Non-pigmented ciliary epithelial cell (primary cell): ENCODE measurements around the gene CLCN7.
"Not testable (repeated sequence)": the region's sequence is repeated elsewhere in the genome, so short reads cannot be mapped to it uniquely, and the experiment has no call there.

ENCODE experiments used
- DNase-seq: peaks from one replicate; pipeline ENCODE4 v3.0.0-alpha.2; 2010; ENCODE audit warnings: low read depth

Gene CLCN7

DNA sequence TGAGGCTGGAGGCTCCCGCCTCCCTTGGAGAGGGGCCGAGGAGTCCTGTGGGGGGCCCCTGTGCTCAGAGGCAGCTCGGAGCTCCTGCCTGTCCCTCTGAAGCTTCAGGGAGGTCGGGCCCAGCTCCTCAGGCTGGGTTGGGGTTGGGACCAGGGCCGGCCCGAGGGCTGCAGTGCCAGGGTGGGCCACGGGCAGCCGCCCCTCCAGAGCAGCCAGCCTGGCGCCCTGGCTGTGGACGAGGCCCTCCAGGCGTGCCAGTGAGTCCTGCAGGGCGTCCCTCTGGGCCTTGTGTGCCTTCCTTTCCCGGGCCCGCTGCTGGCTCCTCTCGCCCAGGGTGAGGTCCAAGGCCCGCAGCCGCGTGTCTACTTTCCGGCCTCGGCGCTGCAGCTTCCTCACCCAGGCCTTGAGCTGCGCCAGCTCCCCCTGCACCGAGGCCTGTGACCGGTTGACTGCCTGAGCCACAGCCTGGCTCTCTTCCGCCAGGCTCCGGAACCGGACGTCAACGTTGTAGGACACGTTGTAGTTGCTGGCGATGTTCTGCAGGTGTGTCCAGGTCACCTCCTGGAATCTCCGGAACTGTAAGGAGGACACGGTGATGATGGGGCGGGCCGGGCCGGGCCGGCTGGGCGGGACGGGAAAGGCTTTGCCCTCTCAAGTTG is 12.7 kb upstream of the CLCN7 start:
- DNase-seq, result no peak

DNA sequence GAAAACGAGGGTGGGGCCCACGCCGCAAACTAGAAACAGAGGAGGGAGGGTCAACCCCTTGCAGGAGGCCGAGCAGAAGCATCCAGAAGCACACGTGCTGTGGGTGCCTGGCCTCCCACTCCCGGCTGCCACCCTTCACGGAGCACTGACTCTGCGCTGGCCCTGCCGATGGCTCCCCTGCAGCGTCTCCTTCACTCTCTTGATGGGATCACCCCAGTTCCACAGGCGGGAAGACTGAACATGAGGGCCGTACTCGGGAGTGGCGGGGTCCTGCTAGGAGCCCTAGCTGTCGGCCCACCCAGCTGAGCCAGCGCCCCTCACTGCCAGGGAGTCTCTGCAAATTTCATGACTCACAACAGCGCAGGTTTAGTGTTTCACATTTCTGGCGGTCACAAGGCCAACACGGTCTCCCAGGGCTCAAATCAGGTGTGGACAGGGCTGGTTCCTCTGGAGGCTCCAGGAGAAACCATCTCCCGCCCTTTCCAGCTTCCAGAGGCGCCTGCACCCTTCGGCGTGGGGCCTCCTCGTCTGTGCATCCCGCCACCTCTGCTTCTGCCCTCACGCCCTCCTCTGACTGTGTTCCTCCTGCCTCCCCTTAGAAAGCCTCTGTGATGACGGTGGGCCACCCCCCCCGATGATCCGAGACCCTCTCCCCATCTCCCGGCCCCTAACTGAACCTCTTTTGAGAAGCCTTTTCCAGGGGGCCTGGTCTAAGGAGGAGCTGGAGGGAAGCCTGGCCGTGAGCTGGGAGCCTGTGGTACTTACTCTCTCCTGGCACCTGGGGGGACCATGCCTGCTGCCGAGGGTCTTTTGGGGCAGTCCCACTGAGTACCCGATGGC is 11.9 kb upstream of the CLCN7 start:
- no peak for DNase-seq

DNA sequence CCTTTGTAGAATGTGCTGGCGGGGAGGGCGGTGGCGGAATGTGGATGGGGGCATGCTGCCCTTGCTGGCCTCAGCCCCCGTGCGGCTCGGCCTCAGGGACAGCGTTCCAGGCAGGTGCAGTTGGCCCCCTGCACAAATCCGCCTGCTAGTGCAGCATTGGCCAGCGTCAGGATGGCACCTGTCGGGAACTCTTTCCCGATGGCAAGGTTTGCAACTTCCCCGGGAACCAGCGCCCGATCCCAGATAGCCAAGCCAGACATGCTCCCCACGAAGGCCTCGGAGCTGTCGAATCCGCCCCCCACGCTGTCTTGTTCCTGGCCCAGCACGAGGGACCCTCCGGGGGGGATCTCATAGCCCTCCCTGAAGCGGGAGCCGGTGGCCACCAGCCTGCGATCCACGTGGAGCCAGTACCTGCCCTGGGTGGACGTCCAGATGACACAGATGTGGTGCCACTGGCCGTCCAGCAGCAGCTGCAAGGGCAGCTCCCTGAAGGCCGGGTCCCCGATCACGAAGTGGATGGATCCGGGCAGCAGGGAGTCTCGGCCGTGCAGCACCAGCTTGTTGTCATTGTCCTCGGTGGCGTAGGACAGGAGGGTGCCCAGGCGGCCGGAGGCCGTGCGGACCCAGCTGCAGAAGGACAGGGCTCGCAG is 11.1 kb upstream of the CLCN7 start:
- DNase-seq, result no peak

DNA sequence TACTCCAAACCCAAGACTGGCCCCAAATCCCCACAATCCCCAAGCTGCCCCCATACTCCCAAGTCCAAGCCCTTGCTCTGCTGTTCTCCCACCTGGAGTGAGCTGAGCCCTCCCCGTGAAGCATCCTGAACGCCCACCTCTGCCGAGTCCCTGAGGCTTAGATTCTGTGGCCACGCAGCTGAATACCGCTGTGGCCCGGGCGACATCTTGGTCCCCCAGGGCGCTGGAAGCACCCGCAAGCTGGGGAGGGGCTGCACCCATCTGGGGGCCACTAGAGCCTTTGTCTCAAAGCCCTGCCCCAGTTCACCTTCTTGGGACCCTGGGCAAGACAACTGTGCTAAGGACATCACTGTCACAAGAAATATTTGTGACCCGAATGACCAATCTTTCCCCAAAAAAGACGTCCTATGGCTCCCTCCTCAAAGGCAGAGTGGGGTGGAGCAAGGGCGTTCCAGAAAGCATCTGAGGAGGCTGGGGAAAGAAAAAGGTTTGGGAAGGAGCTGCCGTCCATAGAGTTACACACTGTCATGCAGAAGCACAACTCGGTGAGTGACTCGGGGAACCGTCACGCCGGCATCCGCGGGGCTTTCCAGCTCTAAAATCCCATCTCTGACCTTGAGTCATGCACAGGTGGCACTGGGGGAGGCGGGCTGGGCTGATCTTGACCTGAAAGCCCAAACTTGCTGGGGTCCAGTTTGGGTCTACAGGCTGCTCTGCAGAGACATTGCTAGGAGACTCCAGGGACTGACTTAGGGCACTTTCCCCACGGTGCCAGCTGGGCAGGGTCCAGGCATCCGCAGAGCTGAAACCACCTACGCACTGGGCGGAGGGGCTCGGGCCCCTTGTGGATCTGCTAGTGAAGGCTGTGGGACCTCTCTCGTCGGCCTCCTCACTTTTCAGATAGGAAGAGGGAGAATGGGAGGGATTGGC is 7.3 kb upstream of the CLCN7 start:
- DNase-seq, result no peak

DNA sequence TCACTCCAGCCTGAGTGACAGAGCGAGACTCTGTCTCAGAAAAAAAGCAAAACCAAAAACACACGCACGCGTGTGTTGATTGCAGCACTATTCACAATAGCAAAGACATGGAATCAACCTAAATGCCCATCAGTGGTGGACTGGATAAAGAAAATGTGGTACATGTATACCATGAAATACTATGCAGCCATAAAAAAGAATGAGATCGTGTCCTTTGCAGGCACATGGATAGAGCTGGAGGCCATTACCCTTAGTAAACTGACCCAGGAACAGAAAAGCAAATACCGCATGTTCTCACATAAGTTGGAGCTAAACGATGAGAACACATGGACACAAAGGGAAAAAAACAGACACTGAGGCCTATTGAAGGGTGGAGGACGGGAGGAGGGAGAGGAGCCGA is 4.1 kb upstream of the CLCN7 start:
- DNase-seq, result not testable (repeated sequence)

DNA sequence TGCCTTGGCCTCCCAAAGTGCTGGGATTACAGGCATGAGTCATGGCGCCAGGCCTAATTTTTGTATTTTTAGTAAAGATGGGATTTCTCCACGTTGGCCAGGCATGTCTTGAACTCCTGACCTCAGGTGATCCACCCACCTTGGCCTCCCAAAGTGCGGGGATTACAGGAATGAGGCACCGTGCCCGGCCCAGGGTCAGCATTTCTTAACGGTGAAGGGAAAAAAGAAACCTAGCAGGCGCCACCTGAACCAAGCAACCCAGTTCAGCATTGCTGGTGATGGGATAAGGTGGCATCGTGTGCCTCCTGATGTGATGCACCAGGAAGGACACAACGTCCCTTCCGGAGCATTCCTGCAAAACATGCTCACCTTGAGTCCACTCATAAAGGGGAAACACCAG is 2.2 kb upstream of the CLCN7 start:
- DNase-seq, result no peak

DNA sequence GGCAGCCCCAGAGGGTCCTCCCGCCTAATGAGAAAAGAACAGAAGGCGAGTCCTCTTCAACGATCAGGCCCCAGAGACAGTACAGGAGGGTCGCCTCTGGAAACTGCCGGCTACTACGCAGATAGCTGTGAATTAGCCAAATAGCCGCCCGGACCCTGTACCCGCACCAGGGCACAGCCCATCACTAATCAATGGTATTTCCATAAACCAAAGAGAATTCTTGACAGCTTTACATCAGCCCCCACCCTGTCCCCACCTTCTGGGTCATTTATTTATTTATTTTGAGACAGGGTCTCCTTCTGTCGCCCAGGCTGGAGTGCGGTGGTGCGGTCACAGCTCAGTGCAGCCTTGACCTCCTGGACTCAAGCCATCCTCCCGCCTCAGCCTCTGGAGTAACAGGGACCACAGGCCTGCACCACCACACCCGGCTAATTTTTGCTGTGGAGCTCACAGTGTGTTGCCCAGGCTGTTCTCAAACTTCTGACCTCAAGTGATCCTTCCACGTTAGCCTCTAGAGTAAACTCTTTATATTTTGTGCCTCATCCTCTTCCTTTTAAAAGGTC is 805 bp upstream of the CLCN7 start:
- DNase-seq, result no peak

DNA sequence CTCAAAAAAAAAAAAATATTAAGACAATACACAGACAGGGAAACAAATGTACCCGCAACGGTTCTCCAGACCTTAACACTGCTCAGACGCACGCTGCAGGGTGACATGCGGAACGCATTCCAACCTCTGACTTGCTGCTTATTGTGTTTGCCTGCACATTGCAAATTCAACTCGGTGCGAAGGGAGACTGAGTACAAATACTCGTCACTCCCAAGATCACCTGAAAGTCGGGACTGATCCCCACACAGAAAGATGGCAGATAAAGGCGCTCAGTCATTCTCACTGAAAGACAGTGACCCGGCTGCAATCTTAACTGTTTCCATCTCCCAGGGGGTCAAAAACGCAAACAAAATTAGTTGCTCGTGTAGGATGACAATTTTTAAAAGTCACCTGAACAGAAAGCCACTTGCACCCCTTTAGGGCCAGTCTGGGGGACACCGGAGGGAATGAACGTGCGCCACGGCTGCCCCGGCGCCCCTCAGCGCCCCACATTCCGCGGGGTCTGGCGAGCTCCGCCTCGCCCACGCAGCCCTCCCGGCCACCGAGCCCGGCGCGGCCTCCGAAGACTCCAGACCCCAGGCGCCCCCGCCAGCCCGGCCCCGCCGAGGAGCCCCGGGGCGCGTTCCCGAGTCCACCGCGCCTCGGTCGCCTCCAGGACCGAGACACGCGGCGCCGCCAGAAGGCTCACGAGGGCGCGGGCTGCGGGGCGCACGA is 589 bp downstream of the CLCN7 start:
- DNase-seq, result no peak

DNA sequence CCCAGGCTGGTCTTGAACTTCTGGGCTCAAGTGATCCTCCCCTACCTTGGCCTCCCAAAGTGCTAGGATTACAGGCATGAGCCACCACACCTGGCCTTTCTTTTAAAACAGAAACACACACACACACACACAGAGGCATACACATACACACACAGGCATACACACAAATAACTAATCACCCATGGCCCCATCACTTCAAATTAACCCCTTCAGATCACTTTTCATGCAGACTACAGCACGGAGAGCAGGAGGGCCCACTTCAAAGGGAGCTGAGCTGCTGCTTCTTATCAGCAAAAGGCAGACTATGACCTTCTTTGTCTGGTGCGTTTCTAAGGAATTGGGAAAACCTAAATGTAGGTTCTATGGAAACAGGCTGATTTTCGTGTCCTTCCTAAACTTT is 1.9 kb downstream of the CLCN7 start:
- DNase-seq, result no peak

DNA sequence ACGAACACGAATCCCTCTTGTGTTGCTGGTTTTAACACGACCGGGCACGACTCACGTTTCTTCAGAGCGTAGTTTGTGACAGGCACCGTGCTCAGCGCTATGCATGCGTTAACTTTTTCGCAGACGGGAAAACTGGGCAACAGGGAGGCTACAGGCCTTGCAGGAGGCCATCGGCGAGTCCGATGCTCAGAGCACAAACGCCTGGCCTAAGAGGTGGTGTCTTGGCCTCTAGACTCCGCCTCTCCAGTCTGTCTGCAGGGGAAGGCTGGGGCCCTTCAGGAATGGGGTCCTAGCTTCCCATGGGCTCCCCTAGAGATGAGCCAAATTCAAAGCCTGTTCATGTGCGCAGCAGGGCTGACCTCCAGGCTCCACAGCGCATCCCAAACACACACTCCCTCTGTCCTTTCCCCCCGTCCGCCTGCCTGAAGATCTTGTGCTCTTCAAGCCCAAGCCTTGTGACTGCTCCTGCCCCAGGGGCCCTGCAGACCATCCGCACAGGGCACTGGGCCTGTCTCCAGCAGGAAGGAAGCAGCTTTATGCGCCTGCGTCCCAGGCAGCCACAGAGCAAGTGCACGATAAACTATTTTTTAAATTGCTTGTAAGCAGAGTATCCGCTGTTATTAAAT is 3.1 kb downstream of the CLCN7 start:
- no peak for DNase-seq

DNA sequence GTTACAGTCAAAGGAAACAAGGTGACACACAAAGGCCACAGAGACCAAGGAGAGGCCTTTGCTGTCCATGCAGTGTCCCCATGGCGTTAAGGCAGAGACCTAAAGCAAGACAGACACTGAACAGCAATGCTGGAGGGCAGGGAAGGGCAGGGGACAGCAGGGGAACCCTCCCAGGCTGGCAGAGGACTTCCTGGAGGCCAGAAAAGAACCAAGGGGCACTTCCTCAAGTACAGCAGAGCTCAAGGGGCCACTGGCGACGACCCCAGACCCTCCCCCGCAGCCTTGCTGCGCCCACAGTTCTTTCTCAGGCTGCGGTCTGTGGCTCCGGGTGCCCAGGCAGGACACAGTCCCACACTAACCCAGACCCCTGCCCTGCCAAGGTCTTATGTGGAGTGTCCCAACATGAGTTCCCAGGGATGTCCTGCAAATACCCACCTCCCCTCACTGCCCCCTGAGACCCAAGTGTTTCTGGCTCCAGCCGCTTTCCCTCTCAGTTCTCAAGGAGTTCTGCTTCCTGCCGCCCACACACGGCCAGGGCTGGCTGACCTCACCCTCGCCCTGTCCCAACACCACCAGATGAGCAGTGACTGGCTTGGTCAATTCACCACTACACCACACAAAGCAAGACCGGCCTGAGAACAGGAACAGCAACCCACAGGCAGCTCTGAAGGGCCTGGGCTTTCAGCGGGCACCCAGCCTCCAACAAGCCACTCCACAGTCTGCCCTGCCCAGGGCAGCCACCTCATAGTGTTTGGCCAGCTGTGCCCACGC is 4.2 kb downstream of the CLCN7 start:
- DNase-seq, result no peak

DNA sequence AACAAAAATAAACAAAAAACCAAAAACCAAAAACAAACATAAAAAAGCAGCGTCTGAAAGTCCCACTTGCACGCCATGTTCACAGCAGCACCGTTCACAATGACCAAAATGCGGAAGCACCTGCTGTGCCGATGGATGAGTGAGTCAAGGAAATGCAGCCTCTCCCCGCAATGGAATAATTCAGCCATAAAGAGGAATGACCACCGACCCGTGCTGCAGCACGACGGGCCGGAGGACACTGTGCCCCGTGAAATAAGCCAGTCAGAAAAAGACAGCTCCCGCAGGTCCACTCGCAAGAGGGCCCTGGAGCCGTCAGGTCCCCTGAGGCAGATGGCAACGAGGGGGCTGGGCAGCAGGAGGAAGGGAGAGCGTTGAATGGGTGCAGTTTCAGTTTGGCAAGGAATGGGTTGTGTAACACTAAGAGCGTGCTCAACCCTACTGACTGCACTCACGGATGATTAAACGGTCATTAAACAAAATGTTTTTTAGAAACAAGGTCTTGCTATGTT is 5.1 kb downstream of the CLCN7 start:
- DNase-seq, result no peak

DNA sequence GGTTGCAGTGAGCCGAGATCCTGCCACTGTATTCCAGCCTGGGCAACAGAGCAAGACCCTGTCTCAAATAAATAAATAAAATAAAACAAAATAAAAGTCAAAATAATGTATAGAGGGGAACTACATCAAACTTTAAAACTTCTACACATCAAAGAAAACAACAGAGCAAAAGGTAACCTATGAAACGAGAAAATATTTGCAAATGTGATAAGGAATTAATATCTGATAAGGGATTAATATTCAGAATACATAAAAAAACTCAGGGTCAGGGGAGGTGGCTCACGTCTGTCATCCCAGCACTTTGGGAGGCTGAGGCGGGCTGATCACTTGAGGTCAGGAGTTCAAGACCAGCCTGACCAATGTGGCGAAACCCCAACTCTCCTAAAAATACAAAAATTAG is 5.7 kb downstream of the CLCN7 start:
- DNase-seq, result not testable (repeated sequence)

DNA sequence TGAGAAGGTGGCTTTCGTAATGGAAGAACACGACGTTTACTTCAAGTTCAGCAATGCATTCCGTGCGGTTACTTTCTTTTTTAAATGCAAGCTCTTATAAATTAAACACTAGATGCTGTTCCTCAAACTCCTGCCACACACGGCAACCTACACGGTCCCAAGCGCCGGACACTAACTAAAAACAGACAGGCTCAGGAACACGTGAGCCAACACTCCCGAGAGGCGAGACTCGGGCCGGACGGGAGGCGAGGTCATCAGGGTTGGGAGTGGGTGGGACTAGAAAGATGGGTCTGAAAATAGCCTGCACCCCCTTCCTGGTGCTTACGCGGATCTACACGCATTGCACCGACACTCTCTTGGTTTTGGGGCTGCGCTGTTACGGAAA is 6.4 kb downstream of the CLCN7 start:
- DNase-seq, result no peak

DNA sequence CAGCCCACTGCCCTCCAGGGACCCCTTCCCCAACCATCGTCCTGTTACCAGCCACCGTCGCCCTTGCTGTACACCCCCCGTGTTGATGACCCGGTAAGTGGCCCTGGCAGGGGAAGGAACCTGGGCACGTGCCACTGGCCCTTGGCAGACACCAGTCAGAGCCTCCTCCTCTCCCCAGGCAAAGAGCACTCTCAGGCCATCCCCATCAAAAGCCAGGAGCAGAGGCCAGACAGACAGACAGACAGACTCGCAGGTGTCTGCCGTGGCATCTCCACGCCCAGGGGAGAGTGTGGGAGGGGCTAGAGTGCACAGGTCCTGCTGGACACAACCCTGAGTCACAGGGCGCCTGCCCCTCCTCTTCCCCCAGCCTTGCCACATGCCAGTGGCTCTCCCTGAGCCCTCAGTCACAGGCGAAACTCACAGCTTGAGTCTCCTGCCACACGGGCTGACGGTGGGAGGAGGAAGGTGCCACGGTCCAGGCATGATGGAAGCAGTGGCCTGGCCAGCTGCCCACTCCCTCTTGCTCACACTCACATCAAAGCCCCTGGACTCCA is 7.8 kb downstream of the CLCN7 start:
- no peak for DNase-seq

DNA sequence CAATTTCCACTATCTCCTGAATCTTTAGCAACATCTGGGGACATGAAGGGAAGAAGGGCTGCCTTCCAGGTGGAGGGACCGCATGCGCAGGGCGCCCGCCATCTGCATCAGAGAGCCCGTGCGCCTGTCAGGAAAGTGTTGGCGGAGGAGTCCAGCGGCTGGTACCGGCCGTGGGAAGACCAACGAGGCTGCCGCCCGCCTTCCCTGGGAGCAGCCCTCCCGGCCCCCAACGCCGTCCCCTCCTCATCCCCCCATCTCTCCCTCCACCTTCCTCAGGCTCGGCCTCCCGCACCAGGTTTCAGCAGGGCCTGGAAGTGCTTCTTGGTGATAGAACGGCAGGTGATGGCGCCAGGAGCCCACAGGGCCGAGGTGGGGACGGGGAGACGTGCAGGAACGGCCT is 8.8 kb downstream of the CLCN7 start:
- no peak for DNase-seq

DNA sequence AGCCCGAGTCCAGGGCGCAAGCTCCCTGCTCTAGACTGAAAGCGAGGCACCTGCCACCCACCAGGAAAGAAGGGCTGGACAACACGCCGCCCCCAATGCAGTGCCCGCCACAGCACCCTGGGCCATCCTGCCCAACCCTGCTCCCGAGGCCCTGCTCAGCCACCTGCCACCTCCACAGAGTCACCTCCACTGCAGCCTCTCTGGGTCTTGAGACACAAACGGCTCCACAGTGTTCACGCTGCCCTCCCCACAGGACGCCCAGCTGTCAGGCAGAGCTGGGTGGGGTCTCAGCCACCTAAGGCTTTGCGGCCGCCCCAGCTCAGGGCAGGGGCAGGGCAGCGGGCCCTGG is 9.3 kb downstream of the CLCN7 start:
- DNase-seq, result no peak

DNA sequence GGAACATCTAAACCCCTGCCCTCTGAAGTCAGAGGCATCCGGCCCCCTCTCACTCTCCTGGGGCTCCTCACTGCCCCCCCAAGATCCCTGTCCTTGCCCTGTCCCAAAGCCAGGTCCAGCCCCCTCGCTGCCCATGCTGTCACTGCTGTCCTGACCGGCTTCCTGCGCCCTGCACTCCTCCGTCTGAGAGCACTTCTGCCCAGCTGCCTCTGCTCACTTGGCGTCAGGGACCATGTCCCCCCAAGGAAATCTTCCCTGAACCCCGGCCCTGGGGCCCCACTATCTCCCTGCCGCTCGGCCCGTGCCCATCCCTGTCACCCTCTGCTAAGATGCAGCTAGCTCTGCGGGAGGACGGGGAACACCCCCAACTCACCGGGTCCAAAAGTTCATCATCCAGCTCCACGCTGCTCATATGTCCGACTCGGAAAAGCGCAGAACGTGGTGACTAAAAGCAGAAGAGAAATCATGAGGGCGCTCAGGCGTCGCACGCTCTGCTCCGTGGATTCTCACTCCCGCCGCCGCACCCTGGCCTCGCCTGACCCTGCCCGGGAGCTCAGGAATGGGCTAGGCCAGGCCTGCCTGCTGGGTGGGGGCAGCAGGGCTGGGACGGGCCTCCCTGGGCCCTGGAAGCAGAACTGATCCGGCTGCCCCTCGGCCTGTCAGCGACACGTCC is 9.8 kb downstream of the CLCN7 start:
- no peak for DNase-seq
